HL-60 (cell line): ENCODE measurements around the gene XPNPEP2.

Experiments
- GABPA ChIP-seq: IDR thresholded peaks from 2 replicates; pipeline ENCODE4 v1.6.1; 2012; ENCODE audit warnings: low read depth
- POLR2AphosphoS5 ChIP-seq: IDR thresholded peaks from 2 replicates; pipeline ENCODE4 v1.6.1; 2012; ENCODE audit warnings: low read depth
- SPI1 ChIP-seq: IDR thresholded peaks from 2 replicates; pipeline ENCODE4 v1.6.1; 2012; ENCODE audit warnings: low read depth, mild to moderate bottlenecking, borderline replicate concordance
- TF ChIP-seq, protein P1 (sequence below): IDR thresholded peaks from one replicate; pipeline ENCODE4 v1.5.1; 2011; ENCODE audit warnings: low read length, control low read depth, inconsistent platforms; ENCODE audit not compliant: insufficient read depth
- TF ChIP-seq, protein P2 (sequence below): IDR thresholded peaks from 2 replicates; pipeline ENCODE4 v1.6.1; 2012; ENCODE audit warnings: low read depth; ENCODE audit not compliant: insufficient replicate concordance

DNA sequence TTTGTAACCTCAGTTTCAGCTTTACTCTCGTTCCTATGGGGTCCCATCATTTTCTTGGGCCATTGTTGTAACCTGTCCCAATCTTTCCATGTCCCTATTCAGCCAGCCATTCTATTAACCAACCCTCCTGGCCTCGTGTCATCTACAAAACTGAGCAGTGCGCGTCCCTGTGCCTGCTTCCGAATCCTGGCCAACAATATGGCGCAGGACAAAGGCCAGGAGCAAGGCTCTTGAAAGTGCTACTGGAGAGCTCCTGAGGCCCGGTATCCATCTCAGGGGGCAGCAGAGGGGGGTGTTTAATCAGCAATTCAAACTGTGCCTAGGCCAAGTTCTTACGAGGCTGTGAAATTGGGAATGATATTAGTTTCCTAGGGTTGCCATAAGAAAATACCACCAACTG is 42.8 kb upstream of the XPNPEP2 start:
- TF ChIP-seq, protein P1, sequence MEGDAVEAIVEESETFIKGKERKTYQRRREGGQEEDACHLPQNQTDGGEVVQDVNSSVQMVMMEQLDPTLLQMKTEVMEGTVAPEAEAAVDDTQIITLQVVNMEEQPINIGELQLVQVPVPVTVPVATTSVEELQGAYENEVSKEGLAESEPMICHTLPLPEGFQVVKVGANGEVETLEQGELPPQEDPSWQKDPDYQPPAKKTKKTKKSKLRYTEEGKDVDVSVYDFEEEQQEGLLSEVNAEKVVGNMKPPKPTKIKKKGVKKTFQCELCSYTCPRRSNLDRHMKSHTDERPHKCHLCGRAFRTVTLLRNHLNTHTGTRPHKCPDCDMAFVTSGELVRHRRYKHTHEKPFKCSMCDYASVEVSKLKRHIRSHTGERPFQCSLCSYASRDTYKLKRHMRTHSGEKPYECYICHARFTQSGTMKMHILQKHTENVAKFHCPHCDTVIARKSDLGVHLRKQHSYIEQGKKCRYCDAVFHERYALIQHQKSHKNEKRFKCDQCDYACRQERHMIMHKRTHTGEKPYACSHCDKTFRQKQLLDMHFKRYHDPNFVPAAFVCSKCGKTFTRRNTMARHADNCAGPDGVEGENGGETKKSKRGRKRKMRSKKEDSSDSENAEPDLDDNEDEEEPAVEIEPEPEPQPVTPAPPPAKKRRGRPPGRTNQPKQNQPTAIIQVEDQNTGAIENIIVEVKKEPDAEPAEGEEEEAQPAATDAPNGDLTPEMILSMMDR = no peak
- TF ChIP-seq POLR2AphosphoS5 = no peak
- TF ChIP-seq GABPA = no peak
- TF ChIP-seq, protein P2, sequence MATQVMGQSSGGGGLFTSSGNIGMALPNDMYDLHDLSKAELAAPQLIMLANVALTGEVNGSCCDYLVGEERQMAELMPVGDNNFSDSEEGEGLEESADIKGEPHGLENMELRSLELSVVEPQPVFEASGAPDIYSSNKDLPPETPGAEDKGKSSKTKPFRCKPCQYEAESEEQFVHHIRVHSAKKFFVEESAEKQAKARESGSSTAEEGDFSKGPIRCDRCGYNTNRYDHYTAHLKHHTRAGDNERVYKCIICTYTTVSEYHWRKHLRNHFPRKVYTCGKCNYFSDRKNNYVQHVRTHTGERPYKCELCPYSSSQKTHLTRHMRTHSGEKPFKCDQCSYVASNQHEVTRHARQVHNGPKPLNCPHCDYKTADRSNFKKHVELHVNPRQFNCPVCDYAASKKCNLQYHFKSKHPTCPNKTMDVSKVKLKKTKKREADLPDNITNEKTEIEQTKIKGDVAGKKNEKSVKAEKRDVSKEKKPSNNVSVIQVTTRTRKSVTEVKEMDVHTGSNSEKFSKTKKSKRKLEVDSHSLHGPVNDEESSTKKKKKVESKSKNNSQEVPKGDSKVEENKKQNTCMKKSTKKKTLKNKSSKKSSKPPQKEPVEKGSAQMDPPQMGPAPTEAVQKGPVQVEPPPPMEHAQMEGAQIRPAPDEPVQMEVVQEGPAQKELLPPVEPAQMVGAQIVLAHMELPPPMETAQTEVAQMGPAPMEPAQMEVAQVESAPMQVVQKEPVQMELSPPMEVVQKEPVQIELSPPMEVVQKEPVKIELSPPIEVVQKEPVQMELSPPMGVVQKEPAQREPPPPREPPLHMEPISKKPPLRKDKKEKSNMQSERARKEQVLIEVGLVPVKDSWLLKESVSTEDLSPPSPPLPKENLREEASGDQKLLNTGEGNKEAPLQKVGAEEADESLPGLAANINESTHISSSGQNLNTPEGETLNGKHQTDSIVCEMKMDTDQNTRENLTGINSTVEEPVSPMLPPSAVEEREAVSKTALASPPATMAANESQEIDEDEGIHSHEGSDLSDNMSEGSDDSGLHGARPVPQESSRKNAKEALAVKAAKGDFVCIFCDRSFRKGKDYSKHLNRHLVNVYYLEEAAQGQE = no peak
- TF ChIP-seq SPI1 = no peak
